AG04449 (cell line): ENCODE results near the gene ACKR3.

Source experiments
- CTCF ChIA-PET: fragments of 350-600 bp; formaldehyde crosslinking; extraction: SDS; loops from one replicate; lab custom pipeline; 2021; ENCODE audit warnings: antibody characterized with exemption; lab: Yijun Ruan, JAX
- POLR2A ChIA-PET: fragments of 400-600, 350-600 bp; formaldehyde crosslinking; extraction: SDS; loops from one replicate; lab custom pipeline; 2020; ENCODE audit warnings: antibody characterized with exemption, inconsistent platforms; lab: Yijun Ruan, JAX
- DNase-seq: peaks from one replicate; pipeline ENCODE4 v3.0.0-alpha.2; 2010; ENCODE audit warnings: low read depth, low spot score
- H3K4me3 ChIP-seq: 2 replicates; pipeline ENCODE4 v1.5.1; 2011; ENCODE audit warnings: low read depth, mild to moderate bottlenecking, control low read depth, low read length
- TF ChIP-seq, protein P1 (sequence below): IDR thresholded peaks from one replicate; pipeline ENCODE4 v1.5.1; 2011; ENCODE audit warnings: mild to moderate bottlenecking, moderate library complexity, low read length, control low read depth, inconsistent platforms; ENCODE audit not compliant: insufficient read depth; ENCODE audit errors: missing control alignments

The ACKR3 gene

GRCh38 chr2:236545814-236546480 is 23.7 kb upstream of the ACKR3 start:
- ChIA-PET POLR2A (no interaction called here), CTCF (no interaction called here)
- no peak overlapping the region for H3K4me3 ChIP-seq
- TF ChIP-seq, protein P1, sequence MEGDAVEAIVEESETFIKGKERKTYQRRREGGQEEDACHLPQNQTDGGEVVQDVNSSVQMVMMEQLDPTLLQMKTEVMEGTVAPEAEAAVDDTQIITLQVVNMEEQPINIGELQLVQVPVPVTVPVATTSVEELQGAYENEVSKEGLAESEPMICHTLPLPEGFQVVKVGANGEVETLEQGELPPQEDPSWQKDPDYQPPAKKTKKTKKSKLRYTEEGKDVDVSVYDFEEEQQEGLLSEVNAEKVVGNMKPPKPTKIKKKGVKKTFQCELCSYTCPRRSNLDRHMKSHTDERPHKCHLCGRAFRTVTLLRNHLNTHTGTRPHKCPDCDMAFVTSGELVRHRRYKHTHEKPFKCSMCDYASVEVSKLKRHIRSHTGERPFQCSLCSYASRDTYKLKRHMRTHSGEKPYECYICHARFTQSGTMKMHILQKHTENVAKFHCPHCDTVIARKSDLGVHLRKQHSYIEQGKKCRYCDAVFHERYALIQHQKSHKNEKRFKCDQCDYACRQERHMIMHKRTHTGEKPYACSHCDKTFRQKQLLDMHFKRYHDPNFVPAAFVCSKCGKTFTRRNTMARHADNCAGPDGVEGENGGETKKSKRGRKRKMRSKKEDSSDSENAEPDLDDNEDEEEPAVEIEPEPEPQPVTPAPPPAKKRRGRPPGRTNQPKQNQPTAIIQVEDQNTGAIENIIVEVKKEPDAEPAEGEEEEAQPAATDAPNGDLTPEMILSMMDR: no peak
- no peak for DNase-seq

DNA sequence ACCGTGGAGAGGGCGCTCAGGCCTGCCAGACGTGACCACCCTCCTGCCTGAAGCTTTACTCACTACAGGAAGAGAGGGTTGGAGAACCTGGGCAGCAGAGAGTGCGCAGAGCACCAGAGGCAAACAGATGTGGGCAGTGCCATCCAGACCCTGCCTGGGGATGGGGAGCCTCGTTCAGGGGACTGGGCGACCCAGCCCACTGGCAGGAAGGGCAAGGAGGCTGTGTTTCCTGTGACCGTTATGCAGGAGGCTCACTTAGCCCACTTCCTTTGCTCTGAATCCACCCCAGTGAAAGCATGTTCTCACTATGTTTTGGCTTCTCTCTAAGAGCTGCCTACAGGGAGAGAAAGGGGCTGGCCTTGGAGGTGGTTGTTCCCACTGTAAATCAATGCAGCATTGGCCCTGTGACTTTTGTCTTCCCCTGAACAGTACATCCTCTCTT is 23.0 kb upstream of the ACKR3 start:
- CTCF ChIA-PET: no interaction called here
- H3K4me3 ChIP-seq: no peak overlapping the region
- DNase-seq: no peak
- TF ChIP-seq, protein P1: no peak
- POLR2A ChIA-PET: no interaction called here

- CTCF ChIA-PET: no interaction called here
- POLR2A ChIA-PET: no interaction called here
- H3K4me3 ChIP-seq: no peak overlapping the region
- TF ChIP-seq, protein P1: no peak
- DNase-seq: no peak
Measured at GRCh38 chr2:236547725-236548124, 21.9 kb upstream of the ACKR3 start.

DNA sequence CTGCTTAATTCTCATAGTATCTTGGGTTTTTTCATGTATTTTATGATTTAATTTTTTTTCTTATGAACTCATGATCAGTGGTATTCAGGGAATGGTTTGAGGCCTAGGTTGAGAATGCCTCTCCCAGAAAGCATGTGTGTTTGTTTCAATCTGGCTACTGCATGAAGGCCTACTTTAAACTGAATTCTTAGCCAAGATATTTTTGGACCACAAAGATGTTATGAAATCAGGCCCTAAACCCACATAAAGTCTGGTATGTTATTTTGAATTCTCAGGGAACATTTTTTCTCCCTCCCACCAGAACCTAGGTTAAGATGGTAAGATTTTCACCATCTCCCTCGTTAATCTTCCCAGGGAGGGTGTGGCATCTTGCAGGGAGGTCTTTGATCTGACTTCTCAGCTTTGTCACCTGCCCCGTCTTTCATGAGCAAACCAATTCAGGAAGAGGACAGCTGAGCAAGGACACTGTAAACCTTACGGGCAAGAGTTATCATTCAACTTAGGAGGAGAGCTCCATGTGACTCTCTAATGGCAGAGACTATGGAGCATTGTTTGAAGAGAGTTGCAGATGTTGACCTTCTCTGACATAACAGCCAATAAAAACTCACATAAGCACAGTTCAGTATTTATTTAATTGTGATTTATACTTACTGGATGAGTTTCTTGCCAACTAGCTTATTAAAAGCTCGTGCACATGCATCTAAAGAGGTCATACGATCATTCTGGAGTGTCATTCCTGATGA is 21.3 kb upstream of the ACKR3 start:
- TF ChIP-seq, protein P1: no peak
- ChIA-PET CTCF (no interaction called here), POLR2A (no interaction called here)

DNA sequence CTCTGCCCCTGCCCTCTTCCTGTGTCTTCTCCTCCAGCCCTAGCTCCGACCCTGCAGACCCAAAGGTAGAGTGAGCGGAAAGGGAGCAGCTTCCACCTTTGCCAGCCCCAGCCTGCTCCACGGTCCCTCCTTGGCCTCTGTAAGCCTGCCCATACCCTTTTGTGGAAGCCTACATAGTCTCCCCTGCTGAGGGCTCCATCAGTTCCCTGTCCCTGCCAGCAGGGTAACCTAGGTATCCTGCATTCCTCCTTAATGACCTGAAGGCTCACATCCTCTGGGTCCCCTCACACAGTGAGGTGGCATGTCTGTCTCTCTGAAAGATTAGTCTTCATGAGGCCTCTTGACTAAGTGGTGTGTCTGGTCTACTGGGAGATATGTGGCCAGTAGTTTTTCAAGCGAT is 20.5 kb upstream of the ACKR3 start:
- ChIA-PET CTCF (no interaction called here), POLR2A (no interaction called here)
- TF ChIP-seq, protein P1: no peak
- no peak for DNase-seq
- H3K4me3 ChIP-seq: no peak overlapping the region

More for the DNA sequence above, 21.3 kb upstream of the ACKR3 start:
- no peak overlapping the region for H3K4me3 ChIP-seq
- DNase-seq: peak; percentile 59

- ChIA-PET POLR2A (no interaction called here), CTCF (interaction anchor here (1.2 kb wide), 1 partner anchor 38 kb away, joined by 3 read pairs; no protein-coding TSS in a partner anchor)
- no peak for DNase-seq
- no peak overlapping the region for H3K4me3 ChIP-seq
- TF ChIP-seq, protein P1: no peak
Measured at GRCh38 chr2:236550290-236550689, 19.3 kb upstream of the ACKR3 start.
